Stimulated activated CD8-positive, alpha-beta memory T cell treated with anti-CD3 and anti-CD28 coated beads, Interleukin-7, amount 100 ng/mL, for 1 hour (primary cell): ENCODE data around the gene SLC35E3.
"Not testable (repeated sequence)": the region's sequence is repeated elsewhere in the genome, so short reads cannot be mapped to it uniquely, and the experiment has no call there.

Experiments
- DNase-seq, 2 donors: peaks; one replicate each; pipeline ENCODE4 v3.0.0-alpha.2; 2020; ENCODE audit warnings: low read depth in 2 of 2

Gene SLC35E3

DNA sequence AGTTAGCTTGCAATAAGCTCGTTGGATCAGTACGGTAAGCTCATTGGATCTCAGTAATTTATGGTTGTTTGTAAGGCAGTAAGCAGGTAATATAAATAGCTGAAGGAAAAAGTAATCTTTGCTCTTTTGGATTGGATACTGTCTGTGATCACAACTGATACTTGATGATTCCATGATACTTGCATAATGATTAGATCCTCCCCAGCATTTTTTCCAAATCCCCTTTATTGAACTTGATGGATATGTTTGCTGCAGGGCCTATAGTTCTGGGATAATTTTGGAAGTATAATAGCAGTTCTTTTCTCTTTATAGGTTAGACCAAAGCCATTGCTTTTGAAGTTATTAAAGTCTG is 67.2 kb downstream of the SLC35E3 start:
- DNase-seq = no peak

DNA sequence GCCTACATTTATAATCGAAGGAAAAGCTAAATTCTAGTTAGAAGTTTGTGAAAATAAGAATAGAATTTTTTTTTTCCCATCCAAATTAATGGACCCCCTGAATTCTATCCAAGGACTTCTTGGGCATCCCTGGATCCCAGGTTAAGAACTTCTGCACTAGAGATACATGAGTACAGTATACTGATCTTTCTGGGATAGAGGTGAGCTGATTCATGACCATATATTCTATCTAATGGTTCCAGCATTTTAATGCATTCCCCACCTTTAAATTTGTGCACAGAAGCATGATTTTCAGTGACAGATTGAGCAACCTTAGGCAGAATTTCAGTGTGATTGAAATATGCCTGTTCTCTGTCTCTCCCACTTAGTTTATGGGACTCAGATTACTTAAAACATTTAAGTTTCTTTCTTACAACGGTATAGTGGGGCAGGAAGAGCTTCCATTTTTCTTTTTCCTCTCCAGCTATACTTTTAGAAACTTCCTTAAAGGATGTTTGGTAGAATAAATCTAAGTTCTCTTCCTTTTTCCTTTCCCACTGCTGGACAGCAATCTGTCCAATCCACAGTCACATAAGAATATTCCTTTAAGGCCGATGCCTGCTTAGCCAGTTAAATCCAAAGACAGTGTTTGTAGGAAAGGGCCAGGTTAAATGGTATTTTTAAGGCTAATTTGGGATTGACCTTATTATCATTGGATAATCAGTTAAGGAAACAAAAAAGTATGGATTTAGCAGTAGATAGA is 68.7 kb downstream of the SLC35E3 start:
- DNase-seq = no peak

DNA sequence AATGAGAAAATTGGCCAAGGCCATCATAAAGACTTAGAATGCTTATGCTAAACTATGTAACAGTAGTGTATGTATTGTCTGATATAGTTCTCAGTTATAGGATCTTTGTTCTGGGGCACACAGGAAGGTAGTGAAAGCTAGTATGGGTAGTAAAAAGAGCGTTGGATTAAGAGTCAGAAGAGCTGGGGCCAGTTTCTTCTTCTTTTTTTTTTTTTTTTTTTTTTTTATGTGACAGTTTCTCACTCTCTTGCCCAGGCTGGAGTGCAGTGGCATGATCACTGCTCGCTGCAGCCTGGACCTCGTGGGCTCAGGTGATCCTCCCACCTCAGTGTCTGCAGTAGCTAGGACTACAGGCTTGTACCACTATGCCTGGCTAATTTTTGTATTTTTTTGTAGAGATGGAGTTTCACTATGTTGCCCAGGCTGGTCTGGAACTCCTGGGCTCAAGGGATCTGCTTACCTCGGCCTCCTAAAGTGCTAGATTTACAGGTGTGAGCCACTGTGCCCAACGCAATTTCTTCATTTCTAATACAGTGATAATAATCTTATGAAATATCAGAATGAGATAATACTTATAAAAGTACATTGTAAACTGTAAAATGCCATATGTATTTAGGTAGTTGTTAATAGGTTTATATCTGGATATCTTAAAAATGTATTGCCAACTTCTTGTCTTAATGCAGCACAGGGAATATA is 69.4 kb downstream of the SLC35E3 start:
- no peak for DNase-seq

DNA sequence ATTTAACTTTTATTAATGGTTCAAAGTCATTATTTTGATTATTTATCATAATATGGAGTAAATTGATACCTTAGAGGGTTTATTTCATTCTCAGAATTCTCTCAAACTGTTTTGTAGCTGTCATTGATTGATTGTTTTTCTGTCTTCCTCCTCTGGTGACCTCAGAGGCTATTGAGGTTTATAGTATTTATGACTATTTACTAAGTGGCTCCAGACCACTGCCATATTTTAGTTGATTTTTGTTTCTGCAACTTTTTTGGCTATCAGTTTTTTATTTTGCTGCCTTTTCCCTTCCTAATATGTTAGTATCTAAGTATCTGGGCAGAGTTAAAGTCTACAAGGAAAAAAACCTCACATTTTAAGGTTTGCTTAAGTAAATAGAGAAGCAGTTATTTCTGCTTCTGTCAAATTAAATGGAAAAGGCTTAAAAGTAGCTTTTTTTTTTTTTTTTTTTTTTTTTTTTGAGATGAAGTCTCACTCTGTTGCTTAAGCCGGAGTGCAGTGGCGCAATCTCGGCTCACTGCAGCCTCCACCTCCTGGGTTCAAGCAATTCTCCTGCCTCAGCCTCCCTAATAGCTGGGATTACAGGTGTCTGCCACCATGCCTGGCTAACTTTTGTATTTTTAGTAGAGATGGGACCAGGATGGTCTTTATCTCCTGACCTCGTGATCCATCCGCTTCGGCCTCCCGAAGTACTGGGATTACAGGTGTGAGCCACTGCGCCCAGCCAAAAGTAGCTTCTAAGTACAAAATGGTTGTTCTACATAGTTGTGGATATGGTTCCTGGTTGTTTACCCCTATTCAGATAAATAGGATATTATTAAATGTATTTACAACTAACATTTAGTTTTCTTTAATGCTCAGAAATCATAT is 70.2 kb downstream of the SLC35E3 start:
- no peak for DNase-seq

DNA sequence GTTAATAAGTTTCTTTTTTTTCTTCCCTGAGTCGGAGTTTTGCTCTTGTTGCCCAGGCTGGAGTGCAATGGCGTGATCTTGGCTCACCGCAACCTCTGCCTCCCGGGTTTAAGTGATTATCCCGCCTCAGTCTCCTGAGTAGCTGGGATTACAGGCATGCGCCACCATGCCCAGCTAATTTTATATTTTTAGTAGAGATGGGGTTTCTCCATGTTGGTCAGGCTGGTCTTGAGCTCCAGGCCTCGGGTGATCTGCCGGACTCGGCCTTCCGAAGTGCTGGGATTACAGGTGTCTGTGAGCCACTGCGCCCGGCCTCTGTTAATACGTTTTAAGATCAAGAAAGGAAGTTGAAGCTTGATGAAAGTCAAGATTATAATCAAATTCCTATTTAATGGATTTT is 73.5 kb downstream of the SLC35E3 start:
- DNase-seq = not testable (repeated sequence)

DNA sequence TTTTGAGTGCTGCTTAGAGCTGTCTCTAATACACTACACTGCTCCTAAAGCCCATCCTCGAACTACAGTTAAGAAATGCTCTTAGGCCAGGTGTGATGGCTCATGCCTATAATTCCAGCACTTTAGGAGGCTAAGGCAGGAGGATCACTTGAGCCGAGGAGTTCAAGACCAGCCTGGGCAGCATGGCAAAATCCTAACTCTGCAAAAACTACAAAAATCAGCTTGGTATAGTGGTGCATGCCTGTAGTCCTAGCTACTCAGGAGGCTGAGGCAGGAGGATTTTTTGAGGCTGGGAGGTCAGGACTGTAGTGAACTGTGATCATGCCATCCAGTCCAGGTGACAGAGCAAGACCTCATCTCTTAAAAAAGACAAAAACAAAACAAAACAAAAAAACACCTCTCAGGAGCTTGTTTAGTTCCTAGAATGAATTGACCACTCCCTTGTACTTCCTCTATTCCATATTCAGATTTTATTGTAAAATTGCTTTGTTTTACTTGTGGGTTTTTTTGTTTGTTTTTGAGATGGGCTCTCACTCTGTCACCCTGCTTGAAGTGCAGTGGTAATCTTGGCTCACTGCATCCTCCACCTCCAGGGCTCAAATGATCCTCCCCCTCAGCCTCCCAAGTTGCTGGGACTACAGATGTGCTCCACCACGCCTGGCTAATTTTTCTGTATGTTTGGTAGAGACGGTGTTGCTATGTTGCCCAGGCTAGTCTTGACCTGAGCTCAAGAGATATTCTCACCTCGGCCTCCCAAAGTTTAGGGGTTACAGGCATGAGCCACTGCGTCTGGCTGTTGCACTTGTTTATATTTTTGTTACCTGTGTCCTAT is 75.6 kb downstream of the SLC35E3 start:
- no peak for DNase-seq

DNA sequence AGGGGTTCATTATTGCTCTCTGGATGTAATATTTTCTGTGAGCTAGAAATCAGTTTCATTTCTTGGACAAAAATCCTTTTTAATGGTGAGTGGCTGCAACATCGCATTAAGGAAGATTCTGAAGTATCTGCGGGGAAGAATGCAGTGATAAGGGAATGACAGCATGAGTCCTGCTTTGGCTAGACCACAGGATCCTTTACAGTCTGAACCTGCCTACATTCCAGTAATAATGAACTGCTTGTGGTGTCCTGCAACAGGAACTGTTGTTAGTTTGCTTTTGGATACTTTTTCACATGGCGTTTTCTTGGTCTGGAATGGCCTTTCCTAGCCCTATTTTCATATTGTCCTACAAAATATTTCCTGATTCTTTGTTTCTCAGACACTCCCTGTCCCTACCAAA is 77.7 kb downstream of the SLC35E3 start:
- no peak for DNase-seq

DNA sequence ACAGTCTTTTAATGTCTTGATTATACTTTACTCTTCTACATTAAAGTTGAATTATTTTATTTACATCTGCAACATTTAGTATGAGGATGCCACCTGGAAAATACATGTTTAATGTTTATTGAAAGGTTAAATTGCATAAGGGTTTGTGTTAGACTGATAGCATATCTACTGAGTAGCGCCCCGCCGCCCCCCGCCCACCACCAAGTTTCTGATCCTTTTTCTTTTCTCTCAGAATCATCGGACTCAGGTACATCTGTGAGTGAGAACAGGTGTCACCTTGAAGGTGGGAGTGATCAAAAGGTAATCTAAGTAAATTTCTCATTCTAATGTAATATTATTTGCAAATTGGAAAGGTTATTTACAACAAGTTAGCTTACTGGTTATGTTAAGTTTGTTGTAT is 78.2 kb downstream of the SLC35E3 start:
- DNase-seq = no peak

DNA sequence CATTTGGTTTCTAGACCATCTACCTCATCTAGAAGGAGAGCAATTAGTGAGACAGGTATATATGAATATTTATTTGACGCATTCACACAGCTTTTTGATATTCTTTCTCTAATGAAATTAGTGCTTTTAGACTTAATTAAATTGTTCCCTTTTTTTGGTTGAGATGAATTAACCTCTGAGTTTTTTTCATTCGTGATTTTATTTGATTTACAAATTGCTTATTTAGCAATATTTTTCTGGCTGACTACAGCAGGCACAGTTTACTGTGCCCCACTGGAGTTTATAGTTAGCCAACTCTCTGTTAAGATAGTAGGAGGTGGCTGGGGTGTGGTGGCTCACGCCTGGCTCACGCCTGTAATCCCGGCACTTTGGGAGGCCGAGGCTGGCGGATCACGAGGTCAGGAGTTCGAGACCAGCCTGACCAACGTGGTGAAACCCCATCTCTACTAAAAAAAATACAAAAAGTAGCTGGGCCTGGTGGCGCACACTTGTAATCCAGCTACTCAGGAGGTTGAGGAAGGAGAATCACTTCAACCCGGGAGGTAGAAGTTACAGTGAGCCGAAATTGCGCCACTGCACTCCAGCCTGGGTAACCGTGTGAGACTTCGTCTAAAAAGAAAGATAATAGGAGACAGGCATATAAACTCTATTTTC is 78.7 kb downstream of the SLC35E3 start:
- no peak for DNase-seq

DNA sequence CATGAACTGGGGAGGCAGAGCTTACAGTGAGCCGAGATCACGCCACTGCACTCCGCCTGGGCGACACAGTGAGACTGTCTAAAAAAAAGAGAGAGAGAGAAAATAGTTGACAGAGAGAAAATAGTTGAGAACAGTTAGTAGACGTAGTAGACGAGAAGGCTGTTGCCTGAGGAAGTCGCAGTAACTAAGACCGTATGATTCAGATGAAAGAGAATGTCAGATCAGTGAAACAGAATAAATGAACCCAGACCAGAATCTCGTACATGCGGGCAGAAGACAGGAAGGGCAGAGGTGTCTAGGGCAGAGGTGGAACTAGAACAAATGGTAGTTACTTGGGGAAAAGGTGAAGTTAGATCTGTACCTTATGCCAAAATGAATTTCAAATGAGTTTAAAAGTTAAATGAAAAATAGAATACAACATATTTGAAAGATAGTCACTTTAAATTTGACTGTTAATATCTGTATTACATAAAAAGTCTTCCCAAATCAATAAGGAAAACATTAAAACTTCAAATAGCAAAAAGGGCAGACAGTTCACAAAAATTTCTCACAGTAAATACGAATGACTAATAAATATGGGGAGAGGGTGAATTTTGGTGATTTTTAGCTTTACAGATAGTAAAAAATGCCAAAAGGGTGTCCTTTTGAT is 79.7 kb downstream of the SLC35E3 start:
- no peak for DNase-seq

DNA sequence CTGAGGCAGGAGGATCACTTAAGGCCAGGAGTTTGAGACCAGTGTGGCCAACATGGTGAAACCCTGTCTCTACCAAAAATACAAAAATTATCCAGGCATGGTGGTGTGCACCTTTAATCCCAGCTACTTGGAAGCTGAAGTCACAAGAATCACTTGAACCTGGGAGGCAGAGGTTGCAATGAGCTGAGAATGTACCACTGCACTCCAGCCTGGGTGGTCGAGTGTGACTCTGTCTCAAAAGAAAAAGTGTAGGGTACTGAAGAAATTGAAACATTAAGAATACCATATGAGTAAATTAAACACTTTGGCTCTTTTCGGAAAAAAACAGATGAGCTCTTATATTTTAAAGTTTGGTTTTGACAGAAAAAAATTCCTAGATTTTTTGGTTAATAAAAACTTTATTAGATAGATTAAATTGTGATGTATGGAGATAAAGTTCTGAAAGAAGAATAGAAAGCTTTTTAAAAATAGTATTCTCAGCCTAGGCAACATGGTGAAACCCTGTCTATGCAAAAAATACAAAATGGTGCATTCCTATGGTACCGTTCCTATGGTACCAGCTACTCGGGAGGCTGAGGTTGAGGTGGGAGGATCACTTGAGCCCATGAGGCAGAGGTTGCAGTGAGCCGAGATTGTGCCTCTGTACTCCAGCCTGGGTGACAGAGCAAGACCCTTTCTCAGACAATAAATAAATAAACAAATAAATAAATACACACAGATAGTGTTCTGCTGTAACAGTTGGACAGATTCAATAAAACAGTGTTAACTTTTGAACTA is 82.1 kb downstream of the SLC35E3 start:
- DNase-seq = no peak

DNA sequence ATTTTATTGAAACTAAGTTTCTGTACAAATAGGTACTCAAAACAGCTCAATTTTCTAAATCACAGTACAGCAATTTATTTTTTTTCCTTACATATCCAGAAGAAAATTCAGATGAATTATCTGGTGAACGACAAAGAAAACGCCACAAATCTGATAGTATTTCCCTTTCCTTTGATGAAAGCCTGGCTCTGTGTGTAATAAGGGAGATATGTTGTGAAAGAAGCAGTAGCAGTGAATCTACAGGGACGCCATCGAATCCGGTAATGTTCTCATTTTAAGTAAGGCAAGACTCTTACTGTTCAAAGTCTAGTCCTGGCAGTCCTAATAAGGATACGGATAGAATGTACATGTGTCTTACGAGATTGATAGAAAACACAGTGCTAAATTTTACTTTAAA is 82.7 kb downstream of the SLC35E3 start:
- DNase-seq = no peak
